Measurements from ENCODE around the gene ABCC1. TPM values are rescaled to one million over a fixed set of nuclear protein-coding genes. Genes with fewer than 3 reads are reported as not detected.
A peak's percentile ranks its signal among the peaks of the same experiment; 100 is the strongest.

The ABCC1 gene
- total and polyA plus RNA-seq, 2 donors from 2014 or later: 4.6 to 29.7 TPM

GRCh38 chr16:15985144-15985543 is 35.7 kb downstream of the ABCC1 start:
- H3K9ac ChIP-seq (ENCODE audit: low read length in 3 of 3): no peak overlapping the region
- no peak for DNase-seq
- H3K4me3 ChIP-seq (ENCODE audit: low read length in 3 of 3): no peak overlapping the region
- intact Hi-C loops (cut with DNase I): no loop called here
- H3K36me3 ChIP-seq (ENCODE audit: control insufficient read depth in 2 of 3, insufficient read depth in 3 of 3, low read length in 3 of 3): no peaks in the 10 kb centered on the region
- H3K27me3 ChIP-seq (ENCODE audit: control insufficient read depth, insufficient read depth, low read length): no peaks in the 10 kb centered on the region
- TF ChIP-seq CTCF (IDR thresholded peaks at IDR 0.05; ENCODE audit: borderline replicate concordance, extremely low read depth, insufficient read depth): no peak
- no peaks in the 10 kb centered on the region for H3K9me3 ChIP-seq (ENCODE audit: control insufficient read depth in 2 of 3, insufficient read depth in 1 of 3, low read length in 3 of 3)
- no peak for FAIRE-seq
- H3K4me1 ChIP-seq (ENCODE audit: control insufficient read depth in 2 of 3, insufficient read depth in 2 of 3, low read depth in 1 of 3, low read length in 3 of 3): peaks cover 0 to 6% (median 0%) of the 10 kb centered on the region in 3 donors
- no peak overlapping the region for H3K27ac ChIP-seq (ENCODE audit: low read depth in 2 of 2, low read length in 2 of 2)

DNA sequence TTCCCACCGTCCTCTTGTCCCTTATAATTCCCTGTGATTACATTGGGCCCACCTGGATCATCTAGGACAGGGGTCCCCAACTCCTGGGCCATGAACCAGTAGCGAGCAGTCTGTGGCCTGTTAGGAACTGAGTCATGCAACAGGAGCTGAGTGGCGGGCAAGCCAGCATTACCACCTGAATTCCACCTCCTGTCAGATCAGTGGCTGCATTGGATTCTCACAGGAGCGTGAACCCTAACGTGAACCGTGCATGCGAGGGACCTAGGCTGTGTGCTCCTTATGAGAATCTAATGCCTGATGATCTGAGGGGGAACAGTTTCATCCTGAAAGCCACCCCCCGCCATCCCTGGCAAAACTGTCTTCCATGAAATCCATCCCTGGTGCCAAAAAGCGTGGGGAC is 36.8 kb downstream of the ABCC1 start:
- no peak overlapping the region for H3K9ac ChIP-seq (ENCODE audit: low read length in 3 of 3)
- H3K4me3 ChIP-seq (ENCODE audit: low read length in 3 of 3): no peak overlapping the region
- peaks cover 0 to 6% (median 0%) of the 10 kb centered on the region in 3 donors for H3K4me1 ChIP-seq (ENCODE audit: control insufficient read depth in 2 of 3, insufficient read depth in 2 of 3, low read depth in 1 of 3, low read length in 3 of 3)
- no peaks in the 10 kb centered on the region for H3K9me3 ChIP-seq (ENCODE audit: control insufficient read depth in 2 of 3, insufficient read depth in 1 of 3, low read length in 3 of 3)
- no peaks in the 10 kb centered on the region for H3K27me3 ChIP-seq (ENCODE audit: control insufficient read depth, insufficient read depth, low read length)
- no peak overlapping the region for H3K27ac ChIP-seq (ENCODE audit: low read depth in 2 of 2, low read length in 2 of 2)
- TF ChIP-seq CTCF (IDR thresholded peaks at IDR 0.05; ENCODE audit: borderline replicate concordance, extremely low read depth, insufficient read depth): no peak
- FAIRE-seq (no peak), DNase-seq (no peak)
- no peaks in the 10 kb centered on the region for H3K36me3 ChIP-seq (ENCODE audit: control insufficient read depth in 2 of 3, insufficient read depth in 3 of 3, low read length in 3 of 3)
- intact Hi-C loops (cut with DNase I): no loop called here

- Histone ChIP-seq H3K9ac (ENCODE audit: low read length in 3 of 3) (no peak overlapping the region), H3K4me1 (ENCODE audit: control insufficient read depth in 2 of 3, insufficient read depth in 2 of 3, low read depth in 1 of 3, low read length in 3 of 3) (peaks cover 0 to 6% (median 0%) of the 10 kb centered on the region in 3 donors), H3K27ac (ENCODE audit: low read depth in 2 of 2, low read length in 2 of 2) (no peak overlapping the region), H3K36me3 (ENCODE audit: control insufficient read depth in 2 of 3, insufficient read depth in 3 of 3, low read length in 3 of 3) (no peaks in the 10 kb centered on the region), H3K4me3 (ENCODE audit: low read length in 3 of 3) (no peak overlapping the region), H3K27me3 (ENCODE audit: control insufficient read depth, insufficient read depth, low read length) (no peaks in the 10 kb centered on the region), H3K9me3 (ENCODE audit: control insufficient read depth in 2 of 3, insufficient read depth in 1 of 3, low read length in 3 of 3) (no peaks in the 10 kb centered on the region)
- no peak for TF ChIP-seq CTCF (IDR thresholded peaks at IDR 0.05; ENCODE audit: borderline replicate concordance, extremely low read depth, insufficient read depth)
- FAIRE-seq (no peak), DNase-seq (peak in 1 of 5 donors; percentile 43)
- intact Hi-C loops (cut with DNase I): no loop called here
Measured at GRCh38 chr16:15988268-15989013, 39.0 kb downstream of the ABCC1 start.

Data from kidney (tissue), 14 donors.